ENCODE data around the gene KCTD11.

- TF ChIP-seq EZH2 (IDR thresholded peaks at IDR 0.05; ENCODE audit: insufficient read depth, poor library complexity, severe bottlenecking) (no peak), EZH2phosphoT487 (IDR thresholded peaks at IDR 0.05; ENCODE audit: insufficient read depth, low read depth) (no peak)
Measured at GRCh38 chr17:7348478-7349242, 3.3 kb upstream of the KCTD11 start.
